ENCODE results near the gene SLC6A16.
A peak's percentile ranks its signal among the peaks of the same experiment; 100 is the strongest.
"Not testable (repeated sequence)": the region's sequence is repeated elsewhere in the genome, so short reads cannot be mapped to it uniquely, and the experiment has no call there.

The SLC6A16 gene

DNA sequence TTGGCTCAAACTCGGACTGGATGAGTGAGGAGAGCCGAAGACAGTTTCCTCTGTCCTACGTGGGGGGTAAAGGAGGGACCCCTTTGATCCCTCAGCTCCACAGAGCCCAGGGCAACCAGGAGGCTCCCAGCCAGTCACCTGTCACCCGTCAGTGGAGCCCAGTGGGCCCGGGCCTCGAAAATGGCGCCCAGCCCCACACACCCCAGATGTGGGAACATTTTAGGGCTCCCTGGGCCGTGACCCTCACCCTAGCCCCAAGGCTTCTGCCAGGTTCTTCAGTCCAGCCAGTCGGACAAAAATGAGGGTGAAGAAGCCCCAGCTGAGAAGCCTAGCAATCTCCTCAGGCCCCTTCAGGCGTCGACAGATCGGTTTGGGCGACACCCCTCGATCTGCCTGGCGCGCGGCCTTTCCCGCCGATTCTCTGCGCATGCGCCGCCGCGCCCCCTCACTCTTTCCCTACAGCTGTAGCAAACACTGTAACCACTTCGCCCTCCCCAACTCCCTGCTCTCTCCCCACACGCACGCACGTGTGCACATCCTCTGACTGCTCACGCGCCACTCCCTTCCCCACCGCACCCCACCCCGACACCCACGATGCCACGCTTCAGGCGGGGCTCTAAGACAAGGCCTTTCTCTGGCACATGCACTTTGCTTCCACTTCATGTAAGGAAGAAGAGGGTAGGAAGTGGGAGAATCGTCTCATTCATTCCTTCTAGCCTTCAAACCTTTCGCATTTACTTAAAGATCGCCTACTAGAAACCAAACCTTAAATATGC, at the start of gene SLC6A16:
Gene SLC6A16 (minus strand): TSS at position 391 of the 776 bp plus-strand sequence. CDS start 13,844 bp downstream, outside the sequence.
- no peak for DNase-seq (ENCODE audit: low read depth in 2 of 2)

DNA sequence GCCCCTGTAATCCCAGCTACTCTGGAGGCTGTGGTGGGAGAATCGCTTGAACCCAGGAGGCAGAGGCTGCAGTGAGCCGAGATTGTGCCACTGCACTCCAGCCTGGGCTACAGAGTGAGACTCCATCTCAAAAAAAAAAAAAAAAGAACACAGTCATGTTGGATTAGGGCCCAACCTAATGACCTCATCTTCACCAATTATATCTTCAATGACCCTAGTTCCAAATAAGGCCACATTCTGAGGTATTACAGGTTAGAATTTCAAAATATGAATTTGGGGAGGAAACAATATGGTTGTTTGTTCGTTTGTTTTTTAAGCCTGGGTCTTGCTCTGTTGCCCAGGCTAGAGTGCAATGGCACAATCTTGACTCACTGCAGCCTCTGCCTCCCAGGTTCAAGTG, 48.2 kb upstream of the SLC6A16 start:
- DNase-seq (ENCODE audit: low read depth in 2 of 2) = not testable (repeated sequence)

DNA sequence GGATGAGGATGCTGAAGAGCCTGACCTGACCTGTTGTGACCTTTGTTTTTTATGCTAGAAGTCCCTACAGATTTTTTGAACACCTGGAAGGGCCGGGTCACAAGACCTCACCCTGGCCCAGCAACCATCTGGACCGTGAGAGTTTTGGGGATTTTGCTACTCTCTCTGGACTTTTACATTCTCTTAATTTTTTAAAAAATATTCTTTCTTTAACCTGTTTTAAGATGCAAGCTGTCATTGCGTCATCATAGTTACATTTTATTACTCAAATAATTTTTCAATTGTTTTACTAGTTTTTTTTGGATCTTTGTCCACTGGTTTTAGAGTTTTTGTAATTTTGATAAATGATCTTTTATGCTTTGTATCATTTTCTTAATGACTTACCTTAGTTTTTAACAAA, 46.2 kb upstream of the SLC6A16 start:
- no peak for DNase-seq (ENCODE audit: low read depth in 2 of 2)

DNA sequence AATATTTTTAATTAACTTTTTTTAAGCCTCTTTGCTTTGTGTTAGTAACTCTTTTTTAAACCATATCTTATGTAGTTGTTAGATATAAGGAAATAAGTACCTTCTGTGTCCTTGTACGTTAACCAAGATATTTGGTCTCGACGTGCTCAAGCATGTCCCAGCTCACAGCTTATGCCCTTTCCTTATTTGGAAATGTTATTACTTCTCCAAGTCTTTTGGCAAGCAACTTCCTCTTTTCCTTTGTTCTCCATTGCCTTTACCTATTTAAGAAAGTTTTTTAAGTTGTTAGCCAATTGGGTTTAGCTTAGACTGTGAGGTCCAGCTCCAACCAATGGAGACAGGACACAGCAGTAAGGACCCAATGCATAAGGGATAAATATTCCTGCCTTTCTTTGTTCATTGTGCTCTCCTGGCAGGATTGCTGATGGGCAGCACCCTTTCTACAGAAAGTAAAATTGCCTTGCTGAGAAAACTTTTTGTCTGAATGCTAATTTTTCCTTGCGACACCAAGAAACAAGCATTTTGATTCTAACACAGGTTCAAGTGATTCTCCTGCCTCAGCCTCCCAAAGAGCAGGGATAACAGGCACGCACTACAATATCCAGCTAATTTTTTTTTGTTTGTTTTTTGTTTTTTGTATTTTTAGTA, 43.8 kb upstream of the SLC6A16 start:
- no peak for DNase-seq (ENCODE audit: low read depth in 2 of 2)

GRCh38 chr19:49366110-49366509, 41.1 kb upstream of the SLC6A16 start:
- DNase-seq (ENCODE audit: low read depth in 2 of 2) = no peak

DNA sequence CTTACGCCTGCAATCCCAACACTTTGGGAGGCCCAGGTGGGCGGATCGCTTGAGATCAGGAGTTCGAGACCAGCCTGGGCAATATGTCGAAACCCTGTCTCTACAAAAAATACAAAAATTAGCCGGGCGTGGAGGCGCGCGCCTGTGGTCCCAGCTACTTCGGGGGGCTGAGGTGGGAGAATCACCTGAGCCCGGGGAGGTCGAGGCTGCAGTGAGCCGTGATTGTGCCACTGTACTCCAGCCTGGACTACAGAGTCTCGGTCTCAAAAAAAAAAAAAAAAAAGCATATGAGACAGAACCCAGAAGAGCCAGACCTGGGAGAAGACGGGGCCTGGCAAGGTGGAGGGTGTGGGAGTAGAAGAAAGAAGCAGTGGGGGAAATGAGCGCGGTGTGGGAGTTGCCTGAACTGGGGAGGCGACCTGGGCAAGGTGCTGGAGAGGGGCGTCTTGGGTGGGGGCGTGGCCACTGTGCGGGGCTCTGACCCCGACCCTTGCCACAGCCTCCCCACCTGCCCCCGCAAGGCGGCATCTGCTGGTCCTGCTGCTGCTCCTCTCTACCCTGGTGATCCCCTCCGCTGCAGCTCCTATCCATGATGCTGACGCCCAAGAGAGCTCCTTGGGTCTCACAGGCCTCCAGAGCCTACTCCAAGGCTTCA, 39.2 kb upstream of the SLC6A16 start:
- no peak for DNase-seq (ENCODE audit: low read depth in 2 of 2)

- peak; percentile 14 to 33 for DNase-seq (ENCODE audit: low read depth in 2 of 2)
Observed at GRCh38 chr19:49363268-49364082, 38.5 kb upstream of the SLC6A16 start, which contains the start of gene DKKL1. DKKL1 (plus strand) TSS chr19:49363877; CDS start chr19:49363999, 122 bp downstream.

- DNase-seq (ENCODE audit: low read depth in 2 of 2) = no peak
Observed at GRCh38 chr19:49362929-49363267, 37.9 kb upstream of the SLC6A16 start.

DNA sequence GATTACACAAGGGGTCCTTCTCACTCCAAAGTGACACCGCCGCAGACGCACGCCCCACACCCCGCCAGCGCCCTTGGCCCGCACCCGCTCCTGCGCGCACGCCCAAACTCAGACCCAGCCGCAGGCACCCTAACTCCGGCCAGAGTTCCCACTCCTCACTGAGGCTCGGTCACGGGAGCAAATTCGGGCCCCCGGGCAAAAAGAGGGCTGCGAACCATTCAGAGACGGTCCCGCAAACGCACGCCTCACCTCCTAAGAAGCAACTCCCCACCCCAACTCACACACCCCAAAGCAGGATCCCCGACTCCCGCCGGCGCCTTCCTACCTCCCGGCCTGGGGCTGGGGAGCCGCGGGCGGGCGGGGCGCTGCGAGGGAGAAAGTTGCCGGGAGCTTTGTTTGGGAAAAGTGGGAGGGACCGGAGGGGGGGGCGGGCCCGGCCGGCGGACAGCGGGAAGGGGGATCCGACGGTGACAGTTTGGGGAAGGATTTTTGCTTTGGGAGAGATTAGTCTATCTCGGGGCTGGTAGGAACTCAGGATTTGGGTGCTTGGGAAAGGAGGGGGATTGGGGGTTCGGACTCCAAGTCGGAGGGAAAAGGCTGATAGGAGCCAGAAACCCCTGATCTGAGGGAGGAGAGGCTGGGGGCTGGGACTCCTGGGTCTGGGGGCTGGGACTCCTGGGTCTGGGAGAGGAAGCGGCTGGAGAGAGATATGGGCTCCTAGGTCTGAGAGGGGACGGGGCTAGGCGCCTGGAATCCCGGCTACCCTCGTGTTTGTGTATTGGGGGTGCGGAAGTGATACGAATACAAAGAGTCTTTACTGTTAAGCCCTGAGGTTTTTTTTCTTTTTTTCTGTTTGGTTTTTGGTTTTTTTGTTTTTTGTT, 37.3 kb upstream of the SLC6A16 start, which contains the start of gene TEAD2:
Gene TEAD2 (minus strand): TSS at position 369 of the 881 bp plus-strand sequence. CDS start 2,341 bp downstream, outside the sequence.
- no peak for DNase-seq (ENCODE audit: low read depth in 2 of 2)

DNA sequence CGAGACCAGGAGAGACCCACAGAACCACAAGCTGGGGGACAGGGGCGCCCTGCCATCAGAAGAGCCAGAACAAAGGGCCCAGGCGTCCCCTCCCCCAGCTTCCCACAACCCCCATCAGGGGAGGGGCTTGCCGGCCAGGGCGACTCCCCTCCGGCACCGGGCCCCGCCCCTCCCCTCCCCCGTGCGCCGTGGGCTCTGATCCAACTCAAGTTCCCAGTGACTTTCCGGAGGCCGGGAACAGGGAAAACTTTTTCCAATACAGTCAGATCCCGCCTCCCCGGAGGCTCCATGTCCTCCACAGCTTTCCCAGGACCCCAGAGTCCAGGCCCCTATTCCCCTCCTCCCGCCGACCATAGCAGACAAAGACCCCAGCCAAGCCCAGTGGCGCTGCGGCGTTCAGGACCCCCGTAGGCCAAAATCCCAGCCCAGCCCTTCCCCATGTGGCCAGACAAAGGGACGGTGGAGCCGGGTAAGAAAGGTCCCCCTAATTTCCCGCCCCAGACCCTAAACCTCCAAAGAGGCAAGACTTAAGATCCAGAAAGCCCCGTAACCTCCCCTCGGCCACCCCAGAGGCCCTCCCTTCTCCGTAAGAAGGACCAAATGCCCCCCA, 36.6 kb upstream of the SLC6A16 start:
- no peak for DNase-seq (ENCODE audit: low read depth in 2 of 2)

DNA sequence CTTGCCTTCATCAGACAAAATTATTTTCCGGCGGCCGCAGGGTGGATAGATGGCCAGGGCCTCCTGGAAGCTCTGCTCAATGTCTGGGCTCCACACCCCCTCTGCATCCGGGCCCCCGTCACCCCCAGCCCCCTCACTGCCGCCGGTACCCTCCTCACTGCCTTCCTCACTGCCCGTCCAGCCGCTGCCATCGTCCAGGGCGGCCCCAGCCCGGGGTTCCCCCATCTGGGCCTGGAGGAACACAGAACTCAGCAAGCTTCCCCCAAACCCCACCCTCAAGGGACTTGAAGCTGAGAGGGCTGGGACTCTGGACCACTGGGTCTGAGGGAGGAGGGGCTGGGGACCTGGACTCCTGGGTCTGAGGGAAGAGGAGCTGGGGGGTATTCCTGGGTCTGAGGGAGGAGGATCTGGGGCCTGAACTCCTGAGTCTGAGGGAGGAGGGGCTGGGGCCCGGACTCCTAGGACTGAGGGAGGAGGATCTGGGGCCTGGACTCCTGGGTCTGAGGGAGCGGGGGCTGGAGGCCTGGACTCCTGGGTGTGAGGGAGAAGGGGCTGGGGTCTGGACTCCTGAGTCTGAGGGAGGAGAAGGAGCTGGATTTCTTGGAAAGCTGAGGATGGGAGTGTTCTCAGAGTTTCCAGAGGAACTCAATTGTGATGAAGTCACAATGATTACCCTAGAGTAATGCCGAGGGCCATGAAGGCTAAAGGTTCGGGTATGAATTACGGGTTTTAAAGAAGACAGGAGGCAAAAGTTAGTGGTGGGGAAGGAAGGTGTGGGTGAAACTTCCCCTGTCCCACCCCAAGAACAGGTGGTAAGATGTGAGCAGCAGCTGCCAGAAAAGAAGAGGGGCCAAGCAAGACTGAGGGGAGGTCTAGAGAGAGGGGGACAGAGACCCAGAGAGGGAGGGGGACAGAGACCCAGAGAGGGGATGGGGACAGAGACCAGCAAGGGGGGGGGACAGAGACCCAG, 35.1 kb upstream of the SLC6A16 start:
- DNase-seq (ENCODE audit: low read depth in 2 of 2) = no peak

DNA sequence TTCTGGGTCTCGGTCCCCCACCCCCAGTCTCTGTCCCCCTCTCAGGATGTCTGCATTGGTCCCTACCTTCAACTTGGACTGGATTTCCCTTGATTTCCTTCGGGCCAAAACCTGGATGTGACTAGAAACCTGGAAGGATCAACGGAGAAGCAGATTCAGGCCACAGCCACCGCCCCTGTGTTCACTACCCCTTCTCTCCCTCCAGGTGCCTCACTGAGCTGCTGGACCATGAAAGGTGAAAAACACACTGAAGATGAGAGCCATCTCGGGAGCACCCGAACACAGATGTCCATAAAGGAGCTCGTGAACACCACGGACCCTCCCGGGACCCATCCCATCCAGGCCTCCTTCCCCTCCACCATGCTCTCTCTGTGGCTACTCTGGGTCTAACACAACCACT, 32.2 kb upstream of the SLC6A16 start:
- no peak for DNase-seq (ENCODE audit: low read depth in 2 of 2)

DNA sequence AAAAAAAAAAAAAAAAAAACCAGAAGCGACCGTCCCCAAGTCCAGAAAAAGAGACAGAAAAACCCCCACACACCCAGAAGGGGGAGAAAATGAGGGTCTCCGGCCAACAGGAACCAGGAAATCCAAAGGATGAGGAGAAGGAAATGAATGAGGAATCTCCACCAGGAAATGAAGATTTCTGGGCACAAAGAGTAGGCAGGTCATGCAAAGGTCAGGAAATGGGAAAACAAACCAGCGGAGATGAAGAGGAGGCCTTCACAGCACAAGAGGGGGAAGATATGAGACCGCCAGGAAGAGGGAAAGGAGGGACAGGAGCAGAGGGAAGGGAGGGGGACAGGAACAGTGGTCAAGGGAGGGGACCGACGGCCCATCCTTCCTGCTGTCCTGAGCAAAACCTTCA, 31.4 kb upstream of the SLC6A16 start:
- DNase-seq (ENCODE audit: low read depth in 2 of 2) = no peak

DNA sequence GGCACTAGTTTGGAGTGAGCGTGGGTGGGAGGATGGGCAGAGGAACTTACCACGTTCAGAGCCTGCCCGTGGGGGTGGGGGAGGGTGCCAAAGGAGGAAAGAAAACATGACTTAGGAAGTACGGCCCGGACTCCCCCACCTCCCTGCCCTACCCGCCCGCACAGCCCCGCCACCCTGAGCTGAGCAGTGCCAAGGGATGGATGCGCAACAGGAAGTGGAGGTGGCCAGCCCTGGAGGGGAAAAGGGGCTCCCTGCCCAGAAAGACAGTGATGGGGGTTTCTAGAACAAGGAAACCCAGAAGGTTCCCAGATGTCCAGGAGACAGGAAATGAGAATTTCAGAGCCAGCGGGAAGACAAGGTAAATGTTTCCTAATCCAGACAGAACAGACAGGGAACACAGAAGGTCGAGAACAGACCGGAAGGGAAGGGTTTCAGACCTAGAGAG, 30.9 kb upstream of the SLC6A16 start:
- no peak for DNase-seq (ENCODE audit: low read depth in 2 of 2)

DNA sequence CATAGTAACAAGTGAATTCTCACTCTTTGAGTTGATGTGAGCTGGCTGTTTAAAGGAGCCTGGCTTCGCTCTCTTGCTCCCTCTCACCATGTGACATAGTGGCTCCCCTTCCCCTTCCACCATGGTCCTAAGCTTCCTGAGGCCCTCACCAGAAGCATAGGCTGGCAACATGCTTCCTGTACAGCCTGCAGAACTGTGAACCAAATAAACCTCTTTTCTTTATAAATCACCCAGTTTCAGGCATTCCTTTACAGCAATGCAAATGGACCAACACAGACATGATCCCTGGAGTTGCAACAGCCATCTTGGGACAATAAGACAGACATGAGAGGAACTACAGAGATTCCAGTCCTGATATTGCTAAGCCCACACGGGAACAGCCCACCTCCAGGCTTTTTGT, 24.6 kb upstream of the SLC6A16 start:
- no peak for DNase-seq (ENCODE audit: low read depth in 2 of 2)

- no peak for DNase-seq (ENCODE audit: low read depth in 2 of 2)
Observed at GRCh38 chr19:49348305-49349189, 23.6 kb upstream of the SLC6A16 start.

GRCh38 chr19:49347835-49348234, 22.8 kb upstream of the SLC6A16 start:
- no peak for DNase-seq (ENCODE audit: low read depth in 2 of 2)

DNA sequence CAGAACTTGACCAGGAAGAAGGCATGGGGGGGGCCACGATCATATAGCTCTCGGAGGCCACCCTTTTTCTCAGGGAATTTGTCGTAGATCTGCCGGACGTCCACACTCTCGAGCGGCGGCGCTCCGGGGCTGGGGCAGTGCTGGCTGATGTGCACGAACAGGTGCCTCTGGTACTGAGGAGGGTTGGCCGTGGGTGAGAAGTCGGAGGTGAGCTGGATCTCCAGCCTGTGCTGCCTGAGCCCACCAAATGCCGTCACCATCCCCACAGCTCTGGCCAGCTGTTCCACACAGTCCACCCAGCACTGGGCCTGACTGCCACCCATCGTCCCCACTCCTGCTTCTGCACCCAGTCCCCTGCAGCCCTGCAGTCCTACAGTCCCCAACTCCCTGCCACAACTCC, 22.2 kb upstream of the SLC6A16 start:
- DNase-seq (ENCODE audit: low read depth in 2 of 2) = no peak

All from stimulated activated CD8-positive, alpha-beta memory T cell treated with anti-CD3 and anti-CD28 coated beads, Interleukin-2, amount 100 ng/mL, for 1 hour (primary cell).